Measurements from ENCODE around the gene TMEM135.
"Not testable (repeated sequence)": the region's sequence is repeated elsewhere in the genome, so short reads cannot be mapped to it uniquely, and the experiment has no call there.

TMEM135 gene

GRCh38 chr11:87156970-87157369 is 119.2 kb downstream of the TMEM135 start:
- no peak for TF ChIP-seq POLR2A (IDR thresholded peaks at IDR 0.05; ENCODE audit: low read depth, low read length)
- DNase-seq (ENCODE audit: insufficient read length, low spot score) (no peak), FAIRE-seq (no peak)

GRCh38 chr11:87169076-87169475 is 131.3 kb downstream of the TMEM135 start:
- not testable (repeated sequence) for DNase-seq (ENCODE audit: insufficient read length, low spot score); FAIRE-seq

- TF ChIP-seq POLR2A (IDR thresholded peaks at IDR 0.05; ENCODE audit: low read depth, low read length) = no peak
- DNase-seq (ENCODE audit: insufficient read length, low spot score) (peak; percentile 4), FAIRE-seq (peak; percentile 88)
Measured at GRCh38 chr11:87173185-87174039, 135.7 kb downstream of the TMEM135 start.

- DNase-seq (ENCODE audit: insufficient read length, low spot score) (no peak), FAIRE-seq (no peak)
- TF ChIP-seq POLR2A (IDR thresholded peaks at IDR 0.05; ENCODE audit: low read depth, low read length) = no peak
Measured at GRCh38 chr11:87174870-87175269, 137.1 kb downstream of the TMEM135 start.

- TF ChIP-seq POLR2A (IDR thresholded peaks at IDR 0.05; ENCODE audit: low read depth, low read length) = no peak
- DNase-seq (ENCODE audit: insufficient read length, low spot score) (no peak), FAIRE-seq (no peak)
Measured at GRCh38 chr11:87176044-87176443, 138.3 kb downstream of the TMEM135 start.

GRCh38 chr11:87179621-87180020 is 141.9 kb downstream of the TMEM135 start:
- no peak for TF ChIP-seq POLR2A (IDR thresholded peaks at IDR 0.05; ENCODE audit: low read depth, low read length)
- DNase-seq (ENCODE audit: insufficient read length, low spot score) = no peak
- no peak for FAIRE-seq

- FAIRE-seq = peak; percentile 67
Measured at GRCh38 chr11:87180742-87181141, 143.0 kb downstream of the TMEM135 start.

GRCh38 chr11:87181143-87181542 is 143.4 kb downstream of the TMEM135 start:
- FAIRE-seq (no peak), DNase-seq (ENCODE audit: insufficient read length, low spot score) (no peak)
- TF ChIP-seq POLR2A (IDR thresholded peaks at IDR 0.05; ENCODE audit: low read depth, low read length) = no peak

More at GRCh38 chr11:87180742-87181141, 143.0 kb downstream of the TMEM135 start:
- no peak for TF ChIP-seq POLR2A (IDR thresholded peaks at IDR 0.05; ENCODE audit: low read depth, low read length)
- no peak for DNase-seq (ENCODE audit: insufficient read length, low spot score)

GRCh38 chr11:87185228-87185627 is 147.5 kb downstream of the TMEM135 start:
- DNase-seq (ENCODE audit: insufficient read length, low spot score) (no peak), FAIRE-seq (no peak)
- no peak for TF ChIP-seq POLR2A (IDR thresholded peaks at IDR 0.05; ENCODE audit: low read depth, low read length)

GRCh38 chr11:87187076-87187475 is 149.3 kb downstream of the TMEM135 start:
- FAIRE-seq = no peak
- TF ChIP-seq POLR2A (IDR thresholded peaks at IDR 0.05; ENCODE audit: low read depth, low read length) = no peak

GRCh38 chr11:87187930-87188329 is 150.2 kb downstream of the TMEM135 start:
- DNase-seq (ENCODE audit: insufficient read length, low spot score) = no peak
- no peak for TF ChIP-seq POLR2A (IDR thresholded peaks at IDR 0.05; ENCODE audit: low read depth, low read length)
- FAIRE-seq = no peak

More at GRCh38 chr11:87187076-87187475, 149.3 kb downstream of the TMEM135 start:
- no peak for DNase-seq (ENCODE audit: insufficient read length, low spot score)

- not testable (repeated sequence) for FAIRE-seq; DNase-seq (ENCODE audit: insufficient read length, low spot score)
Measured at GRCh38 chr11:87188396-87188795, 150.7 kb downstream of the TMEM135 start.

- not testable (repeated sequence) for FAIRE-seq; DNase-seq (ENCODE audit: insufficient read length, low spot score)
Measured at GRCh38 chr11:87188921-87189320, 151.2 kb downstream of the TMEM135 start.

GRCh38 chr11:87190071-87190470 is 152.3 kb downstream of the TMEM135 start:
- no peak for FAIRE-seq
- no peak for TF ChIP-seq POLR2A (IDR thresholded peaks at IDR 0.05; ENCODE audit: low read depth, low read length)

GRCh38 chr11:87193756-87194470 is 156.2 kb downstream of the TMEM135 start:
- DNase-seq (ENCODE audit: insufficient read length, low spot score) (no peak), FAIRE-seq (no peak)
- no peak for TF ChIP-seq POLR2A (IDR thresholded peaks at IDR 0.05; ENCODE audit: low read depth, low read length)

More at GRCh38 chr11:87190071-87190470, 152.3 kb downstream of the TMEM135 start:
- no peak for DNase-seq (ENCODE audit: insufficient read length, low spot score)

All from H54 (cell line).